B cell (primary cell): ENCODE measurements around the gene KIF17.

Experiments
- CTCF ChIP-seq: fragments of 200-600 bp; IDR thresholded peaks from one replicate; pipeline ENCODE4 v1.8.0; 2022; ENCODE audit warnings: antibody characterized with exemption, mild to moderate bottlenecking
- EZH2 ChIP-seq: IDR thresholded peaks from 2 replicates; pipeline ENCODE4 v1.6.1; 2012; ENCODE audit warnings: borderline replicate concordance, low read depth, mild to moderate bottlenecking, moderate library complexity, low read length; ENCODE audit not compliant: insufficient read depth, poor library complexity, severe bottlenecking

DNA sequence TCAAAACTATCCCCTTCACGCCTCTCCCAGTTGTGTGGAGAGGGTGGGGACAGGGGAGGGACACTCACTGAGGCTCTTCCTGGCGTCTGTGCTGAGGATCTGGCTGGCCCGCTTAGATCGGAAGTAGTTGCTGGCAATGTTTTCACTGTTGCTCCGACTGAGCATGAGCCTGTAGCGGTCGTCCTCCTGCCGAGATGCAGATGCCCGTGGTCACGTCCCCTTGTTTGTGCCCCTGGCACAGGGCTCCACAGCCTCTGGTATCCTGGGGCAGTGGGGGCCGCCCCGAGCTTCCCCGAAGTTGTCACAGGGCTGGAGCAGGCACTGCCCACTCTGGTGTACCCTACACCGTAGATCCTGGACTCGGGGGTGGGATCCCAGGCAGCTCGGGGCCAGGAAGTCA lies 51.7 kb downstream of the KIF17 start:
- TF ChIP-seq CTCF (no peak), EZH2 (no peak)
